ENCODE results near the gene GPC1.

DNA sequence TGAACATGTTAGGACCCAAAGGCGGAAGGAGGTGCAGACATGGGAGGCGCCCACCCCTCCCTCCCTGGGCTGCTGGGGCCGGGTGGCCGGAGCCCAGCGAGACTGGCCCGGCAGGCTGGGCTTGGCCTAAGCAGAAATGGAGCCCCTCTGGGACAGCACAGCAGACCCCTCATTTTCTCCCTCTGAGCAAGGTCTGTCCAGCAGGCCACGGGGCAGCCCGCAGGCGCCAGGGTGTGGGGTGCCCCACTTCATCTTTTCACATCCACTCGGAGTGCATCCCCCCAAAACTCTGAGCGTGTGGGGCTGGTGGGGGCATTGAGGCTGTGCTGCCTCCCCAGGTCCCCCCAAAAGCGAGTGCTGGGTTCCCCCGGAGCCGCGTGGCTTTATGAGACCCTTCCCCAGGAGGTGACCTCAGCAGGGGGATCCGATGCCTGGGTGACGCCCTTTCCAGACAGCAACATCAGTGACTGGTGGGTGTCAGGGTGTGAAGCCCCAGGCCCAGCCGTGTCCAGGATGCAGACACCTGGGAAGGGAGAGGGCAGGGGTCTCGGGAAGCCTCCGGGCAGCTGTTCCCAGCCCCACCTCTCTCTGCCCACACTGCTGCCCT, 36.7 kb upstream of the GPC1 start:
- TF ChIP-seq CTCF (IDR thresholded peaks at IDR 0.05; ENCODE audit: low read depth, low read length) = no peak
- no peak for TF ChIP-seq EZH2phosphoT487 (IDR thresholded peaks at IDR 0.05; ENCODE audit: low read depth)

Measured in OCI-LY3 (cell line).